SK-N-SH (cell line): ENCODE results near the gene PIK3R2. TPM values are rescaled to one million over a fixed set of nuclear protein-coding genes. Genes with fewer than 3 reads are reported as not detected.

Experiments used
- CTCF ChIA-PET: fragments of 300-600, 350-600 bp; formaldehyde crosslinking; extraction: SDS; loops from one replicate; lab custom pipeline; 2021; lab: Yijun Ruan, JAX
- POLR2A ChIA-PET: fragments of 350-600 bp; sonication (Branson Sonifier 250); formaldehyde crosslinking; extraction: SDS; loops from one replicate; lab custom pipeline; 2020; ENCODE audit warnings: antibody characterized with exemption, inconsistent platforms; lab: Yijun Ruan, JAX
- DNase-seq: peaks from one replicate; pipeline ENCODE4 v3.0.0; 2012
- H2AFZ ChIP-seq: fragments of 200-600 bp; sonication (generic); 2 replicates; pipeline ENCODE4 v1.8.1; 2016; ENCODE audit warnings: antibody characterized with exemption, mild to moderate bottlenecking, low read depth
- H3F3A ChIP-seq: fragments of 200-600 bp; sonication (generic); replicated peaks from 2 replicates; pipeline ENCODE3; 2016; ENCODE audit warnings: antibody characterized with exemption, mild to moderate bottlenecking; ENCODE audit not compliant: insufficient read depth
- H3K27ac ChIP-seq, 2 experiments: fragments of 200-500 bp in 1 of 2; fragments of 200-600 bp in 1 of 2; sonication (Bioruptor generic) in 1 of 2; sonication (generic), shearing (Covaris generic) in 1 of 2; 2 replicates each; pipeline versions ENCODE4 v1.5.1 to v1.6.1; 2014 to 2016; ENCODE audit warnings: low read depth in 2 of 2, inconsistent platforms in 1 of 2, low read length in 1 of 2, mild to moderate bottlenecking in 1 of 2, mixed read lengths in 1 of 2
- H3K27me3 ChIP-seq: fragments of 200-600 bp; sonication (generic), shearing (Covaris generic); 2 replicates; pipeline ENCODE4 v1.6.1; 2016; ENCODE audit warnings: mixed run types; ENCODE audit not compliant: insufficient read depth
- H3K36me3 ChIP-seq, 2 experiments: fragments of 200-500 bp in 1 of 2; fragments of 200-600 bp in 1 of 2; sonication (Bioruptor generic) in 1 of 2; sonication (generic) in 1 of 2; replicated peaks in 1 of 2; 2 replicates each; pipeline versions ENCODE3 to v1.5.1; 2014 to 2016; ENCODE audit warnings: low read length in 1 of 2, mild to moderate bottlenecking in 1 of 2; ENCODE audit not compliant: insufficient read depth in 2 of 2, control insufficient read depth in 1 of 2
- H3K4me1 ChIP-seq, 2 experiments: fragments of 200-500 bp in 1 of 2; fragments of 200-600 bp in 1 of 2; sonication (Bioruptor generic) in 1 of 2; sonication (generic), shearing (Covaris generic) in 1 of 2; 2 replicates each; pipeline versions ENCODE4 v1.5.1 to v1.6.1; 2014 to 2016; ENCODE audit warnings: low read depth in 1 of 2, low read length in 1 of 2, mixed run types in 1 of 2; ENCODE audit not compliant: insufficient read depth in 2 of 2, control insufficient read depth in 1 of 2
- H3K4me2 ChIP-seq: fragments of 200-600 bp; sonication (generic), shearing (Covaris generic); 2 replicates; pipeline ENCODE4 v1.6.1; 2017; ENCODE audit warnings: mixed run types
- H3K4me3 ChIP-seq, 2 experiments: fragments of 200-500 bp in 1 of 2; fragments of 200-600 bp in 1 of 2; sonication (Bioruptor generic) in 1 of 2; sonication (generic), shearing (Covaris generic) in 1 of 2; 2 replicates each; pipeline versions ENCODE4 v1.5.1 to v1.8.1; 2014 to 2016; ENCODE audit warnings: low read depth in 2 of 2, inconsistent platforms in 1 of 2, low read length in 1 of 2, mild to moderate bottlenecking in 1 of 2, mixed read lengths in 1 of 2, moderate library complexity in 1 of 2
- H3K79me2 ChIP-seq: fragments of 200-600 bp; sonication (generic); 2 replicates; pipeline ENCODE4 v1.8.1; 2017; ENCODE audit warnings: mild to moderate bottlenecking; ENCODE audit not compliant: insufficient read depth
- H3K9ac ChIP-seq: fragments of 200-600 bp; sonication (generic); 2 replicates; pipeline ENCODE4 v1.6.1; 2017; ENCODE audit warnings: mixed run types
- H3K9me2 ChIP-seq: fragments of 200-600 bp; sonication (generic); 2 replicates; pipeline ENCODE4 v1.6.1; 2017; ENCODE audit warnings: mixed run types
- H3K9me3 ChIP-seq: fragments of 200-600 bp; sonication (generic); 2 replicates; pipeline ENCODE4 v1.6.1; 2017; ENCODE audit warnings: mixed run types, mild to moderate bottlenecking, moderate library complexity
- H4K20me1 ChIP-seq: fragments of 200-600 bp; sonication (generic); 2 replicates; pipeline ENCODE4 v1.6.1; 2017; ENCODE audit warnings: mild to moderate bottlenecking, mixed run types; ENCODE audit not compliant: insufficient read depth
- ELF1 ChIP-seq: IDR thresholded peaks from 2 replicates; pipeline ENCODE4 v1.4.0; 2012
- FOXJ3 ChIP-seq: sonication (generic); formaldehyde crosslinking; IDR thresholded peaks from 2 replicates; pipeline ENCODE4 v1.5.1; 2020; ENCODE audit warnings: mild to moderate bottlenecking, missing genetic modification reagents
- NFIC ChIP-seq: IDR thresholded peaks from 2 replicates; pipeline ENCODE4 v1.4.0; 2012; ENCODE audit warnings: borderline replicate concordance
- NRF1 ChIP-seq: IDR thresholded peaks from 2 replicates; pipeline ENCODE4 v1.6.1; 2012; ENCODE audit warnings: low read depth, mild to moderate bottlenecking, low read length
- RAD21 ChIP-seq: IDR thresholded peaks from 2 replicates; pipeline ENCODE4 v1.6.1; 2012; ENCODE audit warnings: mild to moderate bottlenecking, low read length
- RCOR1 ChIP-seq: fragments of 150-350 bp; IDR thresholded peaks from 2 replicates; pipeline ENCODE4 v1.6.1; 2017; ENCODE audit warnings: antibody characterized with exemption, low read length
- RXRA ChIP-seq: IDR thresholded peaks from 2 replicates; pipeline ENCODE4 v1.4.0; 2012; ENCODE audit warnings: low read depth, mild to moderate bottlenecking, borderline replicate concordance
- TAF1 ChIP-seq: IDR thresholded peaks from 2 replicates; pipeline ENCODE4 v1.6.1; 2012; ENCODE audit warnings: low read depth, mild to moderate bottlenecking, low read length, moderate library complexity, borderline replicate concordance
- USF1 ChIP-seq: IDR thresholded peaks from 2 replicates; pipeline ENCODE4 v1.4.0; 2012; ENCODE audit warnings: low read depth, borderline replicate concordance
- YY1 ChIP-seq: IDR thresholded peaks from 2 replicates; pipeline ENCODE4 v1.4.0; 2012; ENCODE audit warnings: low read depth, mild to moderate bottlenecking
- WGBS: methylation state at CpG from one replicate; pipeline ENCODE4 v1.1.6; 2017; ENCODE audit warnings: low lambda C conversion rate; 5-methylcytosine and 5-hydroxymethylcytosine counted together
- polyA plus RNA-seq, 3 experiments: library from polyadenylated mRNA; depleted of rRNA; stranded (reverse); fragments of >200 nt; gene quantifications; 2 replicates each; pipeline ENCODE4 v1.2.3, GENCODE V29; 2012

Gene PIK3R2
- polyA plus RNA-seq, 1 of the 3 experiments (the other 2 are of a cell fraction): 36.6 TPM

GRCh38 chr19:18137657-18138339, 15.2 kb upstream of the PIK3R2 start:
- H3F3A ChIP-seq: no peaks in the 10 kb centered on the region
- CTCF ChIA-PET: interaction anchor here (1.5 to 2.3 kb wide), 3 partner anchors 15 to 30 kb away, joined by 4 to 8 read pairs (median 4); no protein-coding TSS in a partner anchor
- TF ChIP-seq FOXJ3 (CRISPR knock-in tag) (no peak), RCOR1 (no peak), RXRA (no peak), NRF1 (no peak), USF1 (no peak), TAF1 (no peak), NFIC (no peak), RAD21 (no peak), ELF1 (no peak)
- H4K20me1 ChIP-seq: no peaks in the 10 kb centered on the region
- WGBS: 90% methylated on average over 9 of the region's 9 CpGs
- no peaks in the 10 kb centered on the region for H3K9me3 ChIP-seq
- no peak overlapping the region for H3K27ac ChIP-seq
- peaks cover 6 to 22% of the 10 kb centered on the region in 2 experiments for H3K36me3 ChIP-seq
- DNase-seq: no peak
- H3K27me3 ChIP-seq: no peaks in the 10 kb centered on the region
- no peak overlapping the region for H2AFZ ChIP-seq
- H3K9ac ChIP-seq: no peak overlapping the region
- no peaks in the 10 kb centered on the region for H3K79me2 ChIP-seq
- no peak overlapping the region for H3K4me3 ChIP-seq
- no peak overlapping the region for H3K4me2 ChIP-seq
- H3K9me2 ChIP-seq: no peaks in the 10 kb centered on the region
- POLR2A ChIA-PET: interaction anchor here (0.7 kb wide), 1 partner anchor 14 kb away, joined by 3 read pairs; no protein-coding TSS in a partner anchor
- H3K4me1 ChIP-seq: no peaks in the 10 kb centered on the region

GRCh38 chr19:18140473-18140872, 12.5 kb upstream of the PIK3R2 start:
- Histone ChIP-seq H3K4me2 (no peak overlapping the region), H2AFZ (no peak overlapping the region), H3K79me2 (no peaks in the 10 kb centered on the region), H3K4me3 (no peak overlapping the region), H3K4me1 (no peaks in the 10 kb centered on the region), H3K9ac (no peak overlapping the region), H3K27me3 (no peaks in the 10 kb centered on the region), H3K27ac (no peak overlapping the region), H3K9me2 (no peaks in the 10 kb centered on the region), H3K36me3 (peaks cover 12 to 19% of the 10 kb centered on the region in 2 experiments), H3F3A (no peaks in the 10 kb centered on the region), H4K20me1 (no peaks in the 10 kb centered on the region), H3K9me3 (no peaks in the 10 kb centered on the region)
- WGBS: 100% methylated on average over 1 of the region's 1 CpG
- ChIA-PET POLR2A (no interaction called here), CTCF (interaction anchor here (1.5 to 2.2 kb wide), 2 partner anchors 11 to 22 kb away, joined by 3 to 8 read pairs; no protein-coding TSS in a partner anchor)
- no peak for DNase-seq
- no peak for TF ChIP-seq YY1
- no peak for TF ChIP-seq USF1
- TF ChIP-seq ELF1: no peak
- TF ChIP-seq RXRA: no peak
- TF ChIP-seq TAF1: no peak
